Thyroid gland (tissue), 4 donors: Measurements from ENCODE around the gene TOGARAM1.

Experiments used
- POLR2A ChIP-seq, 2 donors: fragments of 450-650 bp; IDR thresholded peaks; one replicate each; pipeline ENCODE4 v1.6.1; 2017; ENCODE audit warnings: antibody characterized with exemption in 2 of 2, mild to moderate bottlenecking in 2 of 2, moderate library complexity in 1 of 2
- TF ChIP-seq, protein P1 (sequence below), 6 experiments: fragments of 200-600 bp in 3 of 6; fragments of 450-650 bp in 3 of 6; sonication (generic) in 3 of 6; IDR thresholded peaks; one replicate each; pipeline ENCODE4 v1.5.1; 2016 to 2019; ENCODE audit warnings: antibody characterized with exemption in 6 of 6, mild to moderate bottlenecking in 2 of 6, inconsistent platforms in 1 of 6, moderate library complexity in 1 of 6

DNA sequence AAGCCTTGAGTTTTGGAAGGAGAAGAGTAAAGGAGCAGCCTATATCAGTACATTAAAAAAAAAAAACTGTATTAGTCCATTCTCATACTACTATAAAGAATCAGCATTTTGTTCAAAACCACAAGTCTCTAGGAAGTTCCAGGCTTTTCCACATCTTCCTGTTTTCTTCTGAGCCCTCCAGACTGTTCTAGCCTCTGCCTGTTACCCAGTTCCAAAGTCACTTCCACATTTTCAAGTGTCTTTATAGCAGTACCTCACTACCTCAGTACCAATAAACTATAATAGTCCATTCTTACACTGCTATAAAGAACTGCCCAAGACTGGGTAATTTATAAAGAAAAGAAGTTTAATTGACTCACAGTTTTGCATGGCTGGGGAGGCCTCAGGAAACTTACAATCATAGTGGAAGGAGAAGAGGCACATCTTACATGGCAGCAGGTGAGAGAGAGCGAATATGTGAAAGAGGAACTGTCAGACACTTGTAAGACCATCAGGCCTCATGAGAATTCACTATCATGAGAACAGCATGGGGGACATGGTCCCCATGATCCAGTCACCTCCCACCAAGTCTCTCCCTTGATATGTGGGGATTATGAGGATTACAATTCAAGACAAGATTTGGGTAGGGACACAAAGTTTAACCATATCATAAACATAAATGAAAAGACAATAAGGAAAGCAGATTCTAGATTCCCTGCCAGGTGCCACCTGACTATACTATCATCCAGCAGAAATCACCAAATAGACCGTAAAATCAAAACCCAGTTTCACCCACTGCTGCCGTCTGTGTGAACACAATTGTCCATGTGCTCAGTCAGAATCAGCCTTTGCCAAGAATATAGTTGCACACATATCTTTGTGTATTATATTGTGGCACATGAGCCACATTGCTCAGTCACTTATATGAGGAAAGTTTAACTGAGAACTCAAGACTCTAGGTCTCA is 27.8 kb downstream of the TOGARAM1 start:
- TF ChIP-seq, protein P1, sequence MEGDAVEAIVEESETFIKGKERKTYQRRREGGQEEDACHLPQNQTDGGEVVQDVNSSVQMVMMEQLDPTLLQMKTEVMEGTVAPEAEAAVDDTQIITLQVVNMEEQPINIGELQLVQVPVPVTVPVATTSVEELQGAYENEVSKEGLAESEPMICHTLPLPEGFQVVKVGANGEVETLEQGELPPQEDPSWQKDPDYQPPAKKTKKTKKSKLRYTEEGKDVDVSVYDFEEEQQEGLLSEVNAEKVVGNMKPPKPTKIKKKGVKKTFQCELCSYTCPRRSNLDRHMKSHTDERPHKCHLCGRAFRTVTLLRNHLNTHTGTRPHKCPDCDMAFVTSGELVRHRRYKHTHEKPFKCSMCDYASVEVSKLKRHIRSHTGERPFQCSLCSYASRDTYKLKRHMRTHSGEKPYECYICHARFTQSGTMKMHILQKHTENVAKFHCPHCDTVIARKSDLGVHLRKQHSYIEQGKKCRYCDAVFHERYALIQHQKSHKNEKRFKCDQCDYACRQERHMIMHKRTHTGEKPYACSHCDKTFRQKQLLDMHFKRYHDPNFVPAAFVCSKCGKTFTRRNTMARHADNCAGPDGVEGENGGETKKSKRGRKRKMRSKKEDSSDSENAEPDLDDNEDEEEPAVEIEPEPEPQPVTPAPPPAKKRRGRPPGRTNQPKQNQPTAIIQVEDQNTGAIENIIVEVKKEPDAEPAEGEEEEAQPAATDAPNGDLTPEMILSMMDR (IDR thresholded peaks at IDR 0.05): no peak
- TF ChIP-seq POLR2A (IDR thresholded peaks at IDR 0.05): no peak
